ENCODE measurements around the gene TRIM65.

TRIM65 gene

GRCh38 chr17:75917141-75917916, 20.6 kb upstream of the TRIM65 start:
- DNase-seq = peak; percentile 50

DNA sequence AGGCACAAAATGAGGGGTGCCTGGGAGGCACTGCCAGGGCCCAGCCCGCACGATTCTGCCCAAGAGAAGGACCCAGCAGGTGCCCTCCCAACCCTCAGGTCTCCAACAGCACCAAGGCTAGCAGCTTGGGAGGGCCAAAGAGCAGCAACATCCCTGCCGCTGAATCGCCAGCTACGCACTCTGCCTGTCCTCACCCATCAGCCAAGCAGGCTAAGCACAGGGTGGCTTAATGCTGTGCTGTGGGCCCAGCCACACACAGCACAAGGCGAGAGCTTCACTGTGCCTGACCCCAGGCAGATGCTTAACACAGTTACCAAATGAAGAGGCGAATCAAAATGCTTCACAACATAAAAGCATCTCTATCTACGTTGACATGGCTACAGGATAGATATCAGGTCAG, 18.5 kb upstream of the TRIM65 start:
- no peak for DNase-seq

GRCh38 chr17:75914643-75915267, 18.0 kb upstream of the TRIM65 start:
- DNase-seq = peak; percentile 57

GRCh38 chr17:75913537-75914210, 16.9 kb upstream of the TRIM65 start:
- DNase-seq = peak; percentile 56

DNA sequence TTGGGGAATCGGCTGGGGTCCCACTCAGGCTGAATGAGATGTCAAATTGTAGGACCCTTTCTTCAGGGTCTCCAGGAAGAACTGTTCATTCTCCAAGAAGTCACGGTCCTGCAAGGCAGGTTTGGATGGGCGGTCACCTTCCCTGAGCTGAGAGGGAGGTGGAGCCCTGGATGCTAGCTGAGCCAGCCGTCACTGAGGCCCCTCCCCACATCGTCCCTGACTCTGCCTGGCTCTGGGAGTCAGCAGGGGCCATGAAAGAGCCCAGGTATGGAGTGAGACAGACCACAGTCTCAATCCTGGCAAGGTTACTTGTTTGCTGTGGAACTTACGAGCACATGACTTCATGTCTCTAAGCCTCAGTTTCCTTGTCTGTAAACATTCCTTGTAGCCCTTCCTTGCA, 13.9 kb upstream of the TRIM65 start:
- peak; percentile 94 for DNase-seq

DNA sequence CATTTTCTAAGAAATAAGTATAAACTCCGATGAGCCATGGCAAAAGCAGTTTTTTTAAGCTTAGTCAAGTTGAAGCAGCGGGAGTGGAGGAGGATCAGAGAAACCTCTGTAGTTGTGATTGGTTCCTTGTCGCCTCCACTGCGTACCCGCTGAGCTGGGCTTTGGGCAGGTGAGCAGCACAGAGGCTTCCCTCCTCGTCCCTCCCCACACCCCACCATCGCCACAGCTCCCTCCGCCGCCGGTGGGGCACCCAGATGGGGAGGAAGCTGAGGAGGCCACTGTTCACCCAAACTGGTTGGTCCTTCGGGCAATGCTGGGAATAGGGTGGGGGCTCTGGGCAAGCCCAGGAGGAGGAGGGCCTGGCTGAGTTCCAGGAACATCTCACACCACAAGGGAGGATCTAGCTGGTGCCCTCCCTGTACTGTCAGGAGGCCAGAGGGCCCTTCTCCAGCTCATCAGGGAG, 13.1 kb upstream of the TRIM65 start:
- DNase-seq = no peak

DNA sequence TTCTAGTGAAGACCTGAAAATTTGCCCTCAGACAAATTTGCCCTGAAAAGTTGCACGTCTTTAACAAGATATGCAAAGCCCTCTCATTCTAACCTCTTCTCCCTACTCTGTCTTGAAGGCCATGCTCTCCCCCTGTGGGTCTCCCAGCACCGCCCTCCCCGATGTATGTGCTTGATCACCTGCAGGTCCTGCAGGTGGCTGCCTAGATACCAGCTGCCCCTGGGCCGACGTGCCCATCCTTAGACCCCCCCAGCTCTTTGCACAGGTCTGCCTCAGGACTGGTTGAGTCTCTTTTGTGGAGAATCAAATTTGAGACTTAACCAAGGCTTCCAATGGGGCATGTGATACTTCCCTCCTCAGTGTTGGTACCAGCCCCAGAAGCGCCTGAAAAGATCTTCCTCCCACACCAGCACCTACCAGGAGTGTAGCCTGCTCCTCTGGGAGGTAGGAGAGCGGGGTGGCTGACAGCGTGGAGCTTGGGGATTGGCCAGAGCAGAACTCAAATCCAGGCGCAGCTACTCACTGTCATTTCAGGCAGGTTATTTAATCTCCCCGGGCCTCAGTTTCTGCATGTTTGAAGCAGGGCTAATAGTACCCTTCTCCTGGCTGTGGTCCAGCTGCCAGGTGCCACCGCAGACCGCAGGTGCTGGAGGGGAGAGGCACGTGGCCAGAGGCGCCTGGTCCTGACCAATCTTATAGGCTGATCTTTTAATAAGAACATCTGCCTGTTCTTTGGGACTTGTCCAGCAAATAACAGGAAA, 12.5 kb upstream of the TRIM65 start:
- DNase-seq = peak; percentile 56

- DNase-seq = peak; percentile 96
These were observed 11.4 kb upstream of the TRIM65 start for GRCh38 chr17:75908201-75908600.

GRCh38 chr17:75906143-75906884, 9.6 kb upstream of the TRIM65 start:
- DNase-seq = no peak

DNA sequence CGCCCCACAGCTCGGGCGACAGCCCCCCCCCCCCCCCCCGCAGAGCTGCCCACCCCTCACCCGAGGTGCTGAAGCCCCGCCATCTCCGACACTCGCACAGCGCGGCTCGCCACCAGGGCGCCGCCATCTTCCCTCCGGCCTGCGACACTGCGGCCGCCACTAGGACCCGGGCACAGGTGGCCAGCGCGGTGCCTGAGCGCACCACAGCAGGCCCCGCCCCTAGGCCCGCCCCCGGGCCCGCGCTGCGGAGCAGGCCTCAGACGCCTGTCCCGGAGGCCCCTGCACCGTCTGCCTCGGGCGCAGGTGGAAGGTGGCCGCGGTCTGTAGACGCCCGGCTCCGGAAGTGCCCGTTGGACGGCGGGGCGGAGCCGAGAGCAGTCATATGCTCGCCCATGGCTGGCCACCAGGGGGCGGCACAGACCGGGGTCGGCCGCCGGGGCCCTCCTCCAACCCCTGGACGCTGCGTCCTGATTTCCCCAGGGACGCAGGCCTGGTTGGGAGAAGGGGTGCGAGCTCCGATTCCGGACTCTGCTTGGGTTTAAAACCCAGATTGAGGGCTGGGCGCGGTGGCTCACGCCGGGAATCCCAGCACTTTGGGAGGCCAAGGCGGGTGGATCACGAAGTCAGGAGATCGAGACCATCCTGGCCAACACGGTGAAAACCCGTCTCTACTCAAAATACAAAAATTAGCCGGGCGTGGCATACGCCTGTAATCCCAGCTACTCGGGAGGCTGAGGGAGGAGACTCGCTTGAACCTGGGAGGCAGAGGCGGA, 8.2 kb upstream of the TRIM65 start, which contains the start of gene MRPL38:
Gene MRPL38 (minus strand): TSS at position 136 of the 773 bp plus-strand sequence. CDS start 9 bp downstream, at position 127.
- DNase-seq = peak; percentile 99

DNA sequence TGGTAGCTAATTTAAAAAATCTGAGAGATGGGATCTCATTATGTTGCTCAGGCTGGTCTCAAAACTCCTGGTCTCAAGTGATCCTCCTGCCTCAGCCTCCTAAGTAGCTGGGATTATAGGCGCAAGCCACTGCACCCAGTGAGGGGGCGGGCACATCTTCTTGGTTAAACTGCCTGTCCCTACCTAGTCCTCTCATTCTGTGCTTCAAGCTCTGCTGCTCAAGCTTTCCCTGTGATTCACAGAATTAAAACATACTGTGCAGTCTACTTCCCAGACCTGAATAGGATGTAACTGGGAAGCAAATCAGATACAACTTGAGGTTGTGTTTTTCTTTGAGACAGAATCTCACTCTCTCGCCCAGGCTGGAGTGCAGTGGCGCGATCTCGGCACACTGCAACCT, 5.7 kb upstream of the TRIM65 start:
- no peak for DNase-seq

- no peak for DNase-seq
These were observed 5.0 kb upstream of the TRIM65 start for GRCh38 chr17:75901727-75902126.

- DNase-seq = peak; percentile 51
These were observed 4.2 kb upstream of the TRIM65 start for GRCh38 chr17:75900691-75901533.

DNA sequence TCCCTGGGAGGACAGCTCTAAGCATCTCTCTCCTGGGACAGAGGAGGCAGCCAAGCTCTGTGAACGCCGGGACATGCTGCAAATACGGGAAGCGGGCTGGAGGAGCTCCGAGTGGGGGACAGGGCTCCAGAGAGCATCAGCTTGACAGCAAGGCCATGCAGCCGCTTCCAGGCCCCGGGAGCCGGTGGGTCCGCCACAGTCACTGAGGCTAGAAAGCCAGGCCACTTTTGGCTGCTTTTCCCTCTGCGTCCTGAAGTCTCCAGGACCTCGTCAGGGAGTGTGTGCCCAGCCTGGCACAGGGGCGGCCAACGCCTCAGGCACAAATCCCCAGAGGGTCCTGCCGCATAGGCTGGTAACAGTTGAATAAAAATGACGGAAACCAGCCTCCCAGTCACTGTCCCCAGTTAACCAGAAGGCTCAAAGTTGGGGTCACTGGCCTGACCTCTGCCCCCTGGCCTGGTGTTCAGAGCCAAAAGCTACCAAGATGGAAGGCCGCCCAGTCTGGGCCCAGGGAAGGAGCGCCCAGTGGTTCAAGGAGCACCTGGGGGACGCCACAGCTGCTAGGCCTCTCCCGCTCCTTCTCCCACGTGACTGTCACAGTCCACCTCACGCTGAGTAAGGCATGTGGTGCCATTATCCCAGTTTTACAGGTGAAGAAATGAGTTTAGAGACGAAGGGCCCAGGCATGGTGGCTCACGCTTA, 3.2 kb upstream of the TRIM65 start:
- DNase-seq = peak; percentile 53

DNA sequence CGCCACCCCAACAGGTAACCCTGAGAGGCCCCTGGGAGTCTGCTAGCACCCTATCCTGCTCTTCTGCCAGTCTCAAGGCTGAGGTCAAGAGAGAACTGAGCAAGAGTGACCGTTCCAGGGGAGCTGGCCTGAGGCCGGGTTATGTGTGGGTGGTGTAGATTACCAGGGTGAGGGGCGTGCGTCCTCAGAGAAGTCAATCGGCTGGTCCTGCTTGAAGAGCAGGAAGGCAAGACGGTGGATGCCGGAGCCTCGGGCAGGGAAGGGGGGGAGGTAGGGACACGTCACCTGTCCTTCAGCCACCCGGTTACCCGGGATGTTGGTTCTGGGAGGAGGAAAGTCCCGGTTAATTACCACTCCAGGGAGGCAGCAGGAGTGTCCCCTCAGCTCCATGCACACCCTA, 2.6 kb upstream of the TRIM65 start:
- no peak for DNase-seq

DNA sequence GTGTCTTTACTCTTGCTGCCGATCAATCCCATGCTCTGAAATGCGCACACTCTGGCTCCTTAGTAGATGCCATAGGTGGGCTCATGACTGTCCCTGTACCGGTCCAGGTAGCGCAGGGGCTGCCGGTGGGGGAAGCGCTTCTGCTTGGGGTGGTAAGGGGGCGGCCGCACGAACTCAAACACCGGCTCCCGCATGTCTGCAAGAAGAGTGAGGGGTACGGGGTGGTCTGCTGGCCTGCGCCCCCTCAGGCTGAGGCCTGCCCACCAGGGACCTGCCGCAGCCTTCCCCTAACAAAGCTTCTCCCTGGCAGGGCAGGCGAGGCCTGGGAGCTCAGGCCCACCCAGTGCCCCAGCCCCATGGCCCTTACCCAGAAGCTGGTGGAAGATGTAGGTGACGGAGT, 2.0 kb upstream of the TRIM65 start:
- DNase-seq = no peak

GRCh38 chr17:75898065-75898464, 1.3 kb upstream of the TRIM65 start:
- DNase-seq = no peak

DNA sequence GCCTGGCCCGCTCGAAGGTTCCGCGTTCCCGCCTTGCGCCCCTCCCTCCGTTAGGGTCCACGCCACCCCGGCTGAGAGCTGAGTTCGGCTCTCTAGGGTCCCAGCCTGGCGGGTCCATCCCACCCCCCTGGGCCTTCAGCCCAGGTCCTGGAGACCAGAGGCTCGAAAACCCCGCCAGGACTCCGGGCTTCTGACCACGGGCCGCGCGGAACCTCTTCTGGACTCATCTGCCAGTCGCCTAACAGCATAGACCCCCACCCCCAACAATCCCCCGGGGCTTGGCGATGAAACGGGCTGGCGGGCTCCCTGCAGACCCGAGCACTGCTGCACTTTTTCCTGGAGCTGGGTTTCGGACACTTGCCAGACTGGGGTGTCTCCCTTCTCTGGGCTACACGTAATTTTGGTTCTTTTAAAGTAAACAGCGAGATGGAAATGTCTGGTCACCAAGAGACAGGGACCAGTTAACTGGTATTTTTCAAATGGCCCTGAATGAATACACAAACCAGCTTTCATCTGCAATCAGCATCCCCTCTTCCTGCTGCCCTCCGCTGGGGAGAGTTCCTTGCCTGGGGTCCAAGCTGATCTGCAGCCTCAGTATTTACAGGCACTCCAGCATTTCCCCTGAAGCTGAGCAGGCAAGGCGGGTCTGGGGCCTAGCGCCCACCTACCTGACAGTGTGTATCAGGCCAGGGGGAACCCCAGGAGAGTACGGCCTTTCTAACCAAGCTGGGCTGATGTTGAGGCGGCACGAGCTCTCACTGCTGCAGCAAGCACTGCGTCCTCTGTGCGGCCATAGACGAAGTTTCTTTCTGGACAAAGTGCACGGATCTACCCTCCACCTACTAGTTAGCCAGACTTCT, 639 bp upstream of the TRIM65 start:
- DNase-seq = no peak
